OCI-LY3 (cell line): ENCODE results near the gene UBE2G2.

Experiments
- CTCF ChIP-seq: fragments of 200-600, 300-600 bp; sonication (generic); IDR thresholded peaks from 2 replicates; pipeline ENCODE4 v1.5.1; 2014; ENCODE audit warnings: antibody characterized with exemption, low read length, low read depth
- EZH2phosphoT487 ChIP-seq: fragments of 200-600 bp; shearing (Covaris generic); IDR thresholded peaks from 2 replicates; pipeline ENCODE4 v1.6.1; 2018; ENCODE audit warnings: antibody characterized with exemption, mixed run types, low read depth

DNA sequence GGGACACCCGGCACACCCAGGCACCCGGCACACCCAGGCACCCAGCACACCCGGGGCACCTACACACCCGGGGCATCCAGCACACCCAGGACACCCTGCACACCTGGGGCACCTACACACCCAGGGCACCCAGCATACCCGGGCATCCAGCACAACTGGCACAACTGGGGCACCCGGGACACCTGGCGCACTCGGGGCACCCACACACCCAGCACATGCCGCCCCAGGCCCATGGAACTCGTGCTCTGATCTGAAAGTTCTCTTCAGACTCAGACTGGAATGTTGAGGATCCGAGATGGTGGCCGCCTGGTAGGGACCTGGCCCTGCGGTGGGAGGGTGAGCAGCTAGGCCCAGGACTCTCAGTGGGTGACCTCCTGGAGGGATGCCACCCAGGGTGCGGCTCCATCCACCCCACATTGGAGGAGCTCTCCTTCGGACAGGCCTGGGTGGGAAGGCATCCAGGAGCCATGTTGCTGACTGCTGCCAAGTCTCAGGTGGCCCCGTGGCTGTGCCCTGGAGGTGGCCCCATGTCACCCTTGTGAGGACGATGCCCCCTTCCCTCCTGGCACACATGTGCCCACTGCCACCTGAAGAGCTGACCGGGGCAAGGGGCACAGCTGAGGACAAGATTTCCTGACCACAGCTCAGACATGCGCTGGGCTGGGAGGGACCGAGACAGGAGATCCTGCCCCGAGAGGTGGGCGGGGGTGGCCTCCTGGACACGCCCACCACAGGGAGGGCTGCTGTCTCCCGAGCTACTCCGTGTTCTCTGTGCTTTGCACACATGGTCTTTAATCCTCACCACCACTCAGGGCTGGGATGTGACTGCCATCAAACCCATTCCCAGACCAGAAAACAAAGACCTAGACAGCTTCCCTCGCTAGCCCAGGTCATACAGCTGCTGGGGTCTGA, 37.0 kb downstream of the UBE2G2 start:
- TF ChIP-seq CTCF: no peak
- no peak for TF ChIP-seq EZH2phosphoT487
